HepG2 (cell line): Measurements from ENCODE around the gene EIF4G1. TPM values are rescaled to one million over a fixed set of nuclear protein-coding genes. Genes with fewer than 3 reads are reported as not detected.

Experiments
- ADNP ChIP-seq: sonication (generic); formaldehyde crosslinking; IDR thresholded peaks from 2 replicates; pipeline ENCODE4 v1.4.0; 2020; ENCODE audit warnings: missing genetic modification reagents
- ARNTL ChIP-seq: sonication (generic); formaldehyde crosslinking; IDR thresholded peaks from 2 replicates; pipeline ENCODE4 v1.4.0; 2020; ENCODE audit warnings: mild to moderate bottlenecking, missing genetic modification reagents
- GPBP1L1 ChIP-seq: sonication (generic); formaldehyde crosslinking; IDR thresholded peaks from 2 replicates; pipeline ENCODE4 v1.5.0; 2020; ENCODE audit warnings: mild to moderate bottlenecking, missing genetic modification reagents
- KMT2B ChIP-seq: IDR thresholded peaks from 2 replicates; pipeline ENCODE4 v1.6.1; 2016; ENCODE audit warnings: missing genetic modification reagents, missing compliant biosample characterization
- NFAT5 ChIP-seq: sonication (generic); formaldehyde crosslinking; IDR thresholded peaks from 2 replicates; pipeline ENCODE4 v1.4.0; 2020; ENCODE audit warnings: missing genetic modification reagents
- NFIB ChIP-seq: sonication (generic); formaldehyde crosslinking; IDR thresholded peaks from 2 replicates; pipeline ENCODE4 v1.9.0; 2021; ENCODE audit warnings: missing genetic modification reagents, mild to moderate bottlenecking, borderline replicate concordance
- NR2C2 ChIP-seq: sonication (generic); formaldehyde crosslinking; IDR thresholded peaks from 2 replicates; pipeline ENCODE4 v1.4.0; 2020; ENCODE audit warnings: missing genetic modification reagents, mild to moderate bottlenecking, moderate library complexity, borderline replicate concordance
- PAX8 ChIP-seq: sonication (generic); formaldehyde crosslinking; IDR thresholded peaks from 2 replicates; pipeline ENCODE4 v1.8.0; 2022; ENCODE audit warnings: mild to moderate bottlenecking, missing genetic modification reagents, borderline replicate concordance
- RAD21 ChIP-seq: fragments of 450-650 bp; formaldehyde crosslinking; IDR thresholded peaks from 2 replicates; pipeline ENCODE4 v1.5.0; 2020; ENCODE audit warnings: mild to moderate bottlenecking
- REL ChIP-seq: sonication (generic); formaldehyde crosslinking; conservative IDR thresholded peaks from 2 replicates; pipeline ENCODE4 v1.8.0; 2022; ENCODE audit warnings: mild to moderate bottlenecking, missing genetic modification reagents, moderate library complexity
- RNF219 ChIP-seq: sonication (generic); formaldehyde crosslinking; IDR thresholded peaks from 2 replicates; pipeline ENCODE4 v1.5.0; 2020; ENCODE audit warnings: mild to moderate bottlenecking, missing genetic modification reagents
- ZNF207 ChIP-seq: fragments of 450-650 bp; IDR thresholded peaks from 2 replicates; pipeline ENCODE4 v1.6.1; 2016; ENCODE audit warnings: antibody characterized with exemption, borderline replicate concordance
- ZNF407 ChIP-seq: sonication (generic); formaldehyde crosslinking; IDR thresholded peaks from one replicate; pipeline ENCODE4 v1.5.1; 2020; ENCODE audit warnings: mild to moderate bottlenecking, missing genetic modification reagents; ENCODE audit errors: not compliant biosample characterization
- polyA plus RNA-seq, 8 experiments: library from polyadenylated mRNA; depleted of rRNA in 3 of 8; stranded (reverse) in 7 of 8; unstranded in 1 of 8; fragments of >200 nt; fragmentation: Illumina TruSeq in 4 of 8; extraction: Trizol in 4 of 8; gene quantifications; 2 replicates each; pipeline versions ENCODE4 v1.2.1 to v1.2.3, GENCODE V29; 2011 to 2016; ENCODE audit warnings: low read depth in 4 of 8, missing spikeins in 1 of 8, mixed read lengths in 1 of 8; ENCODE audit not compliant: insufficient read depth in 1 of 8
- total RNA-seq, 5 experiments: library from RNA; depleted of rRNA; stranded (reverse); fragments of >200 nt; fragmentation: Illumina TruSeq; extraction: Trizol; gene quantifications; 2 replicates each; pipeline ENCODE4 v1.2.3, GENCODE V29; 2016; ENCODE audit warnings: low read depth in 1 of 5

The EIF4G1 gene
- total and polyA plus RNA-seq, 2 of the 13 experiments (the other 11 are each of a cell fraction or from before 2014, with no cell fraction given), result 208 to 213 TPM

GRCh38 chr3:184361532-184361931 is 47.1 kb downstream of the EIF4G1 start, which contains the start of the genes CLCN2 and POLR2H (continued):
- TF ChIP-seq NFAT5 (CRISPR knock-in tag) (no peak), ARNTL (peak; percentile 64), ZNF207 (no peak), RNF219 (CRISPR knock-in tag) (no peak), REL (CRISPR knock-in tag) (no peak; the same call in 1 of the 2 replicates), RAD21 (CRISPR knock-in tag) (peak; percentile 60), KMT2B (CRISPR knock-in tag) (no peak; the same call in 1 of the 2 replicates), ADNP (CRISPR knock-in tag) (no peak), GPBP1L1 (CRISPR knock-in tag) (no peak), NR2C2 (CRISPR knock-in tag) (no peak; the same call in 1 of the 2 replicates), PAX8 (CRISPR knock-in tag) (no peak), NFIB (CRISPR knock-in tag) (no peak), ZNF407 (CRISPR knock-in tag) (no peak)
